HTR-8/SVneo (cell line): ENCODE measurements around the gene RPAP3.

Experiments
- DNase-seq: peaks from one replicate; pipeline ENCODE4 v3.0.0; 2011; ENCODE audit warnings: low spot score, mixed read lengths; ENCODE audit not compliant: insufficient read length
- FAIRE-seq: peaks from 2 replicates; lab custom pipeline; 2011; peaks lifted over from hg19 to GRCh38; lab: Jason Lieb, UNC

Gene RPAP3

GRCh38 chr12:47705566-47706425 is at the start of gene RPAP3:
TSS of gene RPAP3 (minus strand) at chr12:47706030. CDS start at chr12:47702840, 3,190 bp downstream.
- peak; percentile 85 for FAIRE-seq
- DNase-seq, result peak; percentile 90

DNA sequence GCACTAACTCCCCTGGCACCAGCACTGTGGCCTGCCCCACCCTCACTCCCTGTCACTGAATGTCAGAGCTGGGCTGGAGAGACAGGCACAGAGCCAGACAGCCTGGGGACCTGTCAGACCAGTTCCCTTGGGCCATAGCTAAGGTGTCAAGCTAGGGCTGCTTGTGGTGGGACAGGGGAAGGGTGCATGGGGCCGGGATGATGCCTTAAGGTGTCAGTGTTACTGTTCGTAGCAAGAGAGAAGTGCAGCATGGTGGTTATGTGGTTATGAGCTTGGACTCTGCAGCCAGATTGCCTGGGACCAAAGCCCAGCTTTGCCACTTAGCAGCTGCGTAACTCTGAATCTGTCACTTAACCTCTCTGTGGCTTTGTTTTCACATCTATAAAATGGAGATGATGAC is 49.1 kb upstream of the RPAP3 start:
- DNase-seq (no peak), FAIRE-seq (no peak)

DNA sequence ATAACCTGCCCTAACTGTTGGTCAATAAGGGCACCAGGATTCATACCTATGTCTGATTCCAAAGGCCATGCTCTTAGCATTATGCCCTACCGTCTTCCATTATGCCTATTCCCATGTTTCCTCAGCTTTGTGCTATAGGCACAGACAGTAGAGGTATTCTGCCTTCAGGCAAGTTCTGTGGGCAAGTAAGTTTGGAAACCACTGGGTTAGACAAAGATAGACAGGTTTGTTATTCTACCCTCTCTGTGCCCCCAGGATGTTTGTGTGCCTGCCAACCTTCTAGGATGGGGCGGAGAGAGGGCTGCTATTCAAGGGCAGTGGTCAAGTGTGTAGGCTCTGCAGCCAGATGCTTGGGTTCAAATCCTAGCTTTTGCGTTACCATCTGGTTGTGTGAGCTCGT is 48.3 kb upstream of the RPAP3 start:
- no peak for FAIRE-seq
- DNase-seq, result no peak

DNA sequence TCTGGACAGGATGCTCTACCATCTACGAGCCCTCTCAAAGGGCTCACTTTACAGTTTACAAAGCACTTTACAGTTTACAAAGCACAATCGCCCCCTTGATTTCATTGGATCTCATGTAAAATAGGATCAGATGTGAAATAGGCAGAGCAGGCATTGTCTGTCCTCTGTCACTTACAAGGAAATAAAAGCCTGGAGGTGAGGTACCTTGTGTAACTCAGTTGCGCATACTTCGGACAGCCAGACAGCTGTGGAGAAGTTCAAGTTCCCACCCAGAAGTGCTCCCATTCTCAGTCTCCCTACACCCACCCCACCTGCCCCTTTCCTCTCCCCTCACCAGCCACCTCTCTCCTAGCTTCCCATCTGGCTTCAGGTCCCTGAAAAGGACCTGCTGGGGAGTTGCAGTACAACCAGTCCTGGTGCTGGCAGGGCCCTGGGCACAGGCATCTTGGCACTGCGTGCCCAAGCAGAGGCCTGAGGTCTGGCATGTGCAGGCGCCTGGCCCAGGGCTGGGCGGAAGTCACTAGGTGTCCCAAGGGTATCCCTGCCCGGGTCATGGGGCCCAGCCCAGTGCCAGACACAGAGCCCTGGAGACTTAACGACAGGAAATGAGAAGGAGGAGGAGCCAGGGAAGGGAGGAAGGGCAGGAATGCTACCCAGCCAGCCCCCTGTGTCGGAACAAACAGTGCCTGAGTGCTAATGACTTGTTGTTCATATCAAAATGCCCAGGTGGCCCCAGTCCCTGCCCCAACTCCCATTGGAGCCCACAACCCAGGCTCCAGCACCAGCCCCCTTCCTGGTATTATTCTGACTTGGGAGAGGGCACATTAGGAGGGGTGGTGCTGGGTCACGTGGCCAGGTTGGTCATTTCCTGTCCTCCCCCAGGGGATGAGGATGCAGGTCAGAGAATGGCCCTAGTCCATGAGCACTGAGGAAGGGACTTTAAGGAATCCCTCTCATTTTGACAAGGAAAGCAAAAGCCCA is 47.5 kb upstream of the RPAP3 start:
- DNase-seq (no peak), FAIRE-seq (no peak)

DNA sequence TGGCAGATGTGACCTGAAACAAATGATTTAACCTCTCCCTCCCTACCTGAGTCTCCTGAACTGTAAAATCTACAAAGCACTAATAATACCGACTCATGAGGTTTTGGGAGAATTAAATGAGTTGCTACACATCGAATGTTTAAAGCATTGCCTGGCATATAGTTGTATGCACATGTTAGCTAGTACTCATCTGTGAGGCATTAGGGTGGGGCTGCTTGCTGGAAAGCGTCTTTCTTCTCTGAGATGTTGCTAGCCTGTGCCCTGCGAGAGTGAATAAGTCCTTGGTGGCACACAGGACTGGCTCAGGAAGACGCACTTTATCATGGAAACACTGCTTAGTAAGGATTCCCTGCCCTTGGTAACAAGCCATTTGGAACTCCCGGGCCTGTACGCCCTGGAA is 46.7 kb upstream of the RPAP3 start:
- no peak for FAIRE-seq

GRCh38 chr12:47752121-47752520 is 46.3 kb upstream of the RPAP3 start:
- FAIRE-seq (no peak), DNase-seq (no peak)

More for the DNA sequence above, 46.7 kb upstream of the RPAP3 start:
- DNase-seq, result no peak

DNA sequence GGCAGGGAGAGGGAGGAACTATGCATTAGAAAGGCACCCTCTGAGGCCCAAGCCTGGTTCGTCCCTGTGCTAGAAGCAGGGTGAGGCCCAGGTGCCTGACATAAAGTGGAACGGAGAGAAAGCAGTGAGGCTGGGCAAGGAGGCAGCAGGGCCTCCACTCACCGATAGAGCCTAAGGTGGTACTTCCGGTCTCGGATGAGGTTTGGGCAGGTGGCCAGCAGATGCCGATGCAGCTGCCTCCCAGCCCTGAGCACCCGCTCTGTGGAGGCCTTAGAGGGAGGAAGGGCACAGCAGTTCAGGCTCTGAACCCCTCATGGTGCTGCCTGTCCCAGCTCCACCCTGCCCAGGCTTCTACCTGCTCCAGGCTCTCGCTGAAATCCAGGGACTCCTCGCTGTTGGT is 45.7 kb upstream of the RPAP3 start:
- FAIRE-seq, result no peak

DNA sequence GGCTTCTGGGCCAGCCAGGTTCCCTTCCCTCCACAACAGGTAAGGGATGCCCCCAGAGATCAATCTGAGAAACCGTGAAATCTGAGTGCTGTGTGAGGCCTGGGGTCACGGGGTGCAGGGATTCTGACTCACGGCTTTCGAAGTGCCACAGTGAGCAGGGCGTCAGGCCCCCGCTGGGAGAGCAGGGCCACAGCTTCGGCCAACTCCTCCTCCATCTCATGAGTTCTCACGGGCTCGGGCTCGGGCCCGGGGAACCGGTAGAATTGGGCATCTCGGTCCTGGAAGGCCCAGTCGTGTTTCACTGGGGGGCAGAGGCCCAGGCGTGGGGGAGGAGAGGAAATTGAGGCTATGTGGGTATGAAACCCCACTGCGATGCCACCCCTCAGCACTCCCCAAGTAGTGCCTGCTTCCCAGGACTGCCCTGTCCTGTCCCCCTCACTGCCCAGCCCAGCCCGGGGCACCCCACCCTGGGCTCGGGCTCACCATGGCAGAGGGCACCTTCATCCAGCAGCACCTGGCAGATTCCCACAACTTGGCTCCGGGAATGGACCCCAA is 45.2 kb upstream of the RPAP3 start:
- DNase-seq (no peak), FAIRE-seq (no peak)

More for the DNA sequence above, 45.7 kb upstream of the RPAP3 start:
- no peak for DNase-seq

DNA sequence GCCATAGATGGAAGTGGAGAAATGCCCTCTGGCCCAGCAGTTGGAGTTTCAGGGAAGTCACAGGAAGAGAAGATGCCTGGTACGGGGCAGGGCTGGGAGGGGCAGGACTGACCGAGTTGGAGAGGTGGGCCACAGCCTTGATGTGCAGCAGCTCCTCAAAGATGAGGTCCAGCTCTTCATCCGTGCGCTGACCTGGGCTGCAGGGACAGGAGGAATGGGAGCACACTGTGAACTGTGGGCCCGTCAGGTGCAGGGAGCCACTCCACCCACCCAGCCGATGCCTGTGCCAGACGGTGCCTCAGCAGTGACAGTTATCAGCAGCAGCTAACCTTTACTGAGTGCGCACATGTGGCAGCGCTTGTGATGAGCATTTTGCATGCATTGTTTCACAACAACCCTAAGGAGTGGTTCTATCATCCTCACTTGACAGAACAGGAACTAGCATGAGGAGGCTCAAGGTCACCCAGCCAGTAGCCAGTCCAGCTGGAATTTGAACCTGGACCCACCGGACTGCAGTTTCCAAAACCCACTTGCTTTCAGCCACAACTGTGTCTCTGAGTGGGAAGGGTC is 44.5 kb upstream of the RPAP3 start:
- DNase-seq (no peak), FAIRE-seq (no peak)

DNA sequence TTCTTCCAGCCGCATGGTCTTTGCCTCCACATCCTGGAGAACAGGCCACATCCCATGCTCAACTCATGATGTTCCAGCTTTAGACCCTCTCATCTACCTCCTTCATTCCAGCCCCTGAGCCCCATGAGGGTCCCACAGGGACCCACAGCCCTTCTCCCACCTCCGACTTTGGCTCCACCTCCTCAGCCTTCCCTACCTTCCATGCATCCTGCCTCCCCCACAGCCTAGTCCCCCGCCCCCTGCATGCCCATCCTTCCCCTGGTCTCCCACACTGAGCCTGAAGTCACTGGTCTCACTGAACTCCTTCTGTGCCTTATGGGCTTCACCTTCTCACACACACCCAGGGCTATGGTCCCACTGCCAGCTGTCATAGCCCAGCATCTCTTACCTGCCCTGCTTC is 43.1 kb upstream of the RPAP3 start:
- FAIRE-seq (no peak), DNase-seq (no peak)

GRCh38 chr12:47748507-47748828 is 42.6 kb upstream of the RPAP3 start:
- FAIRE-seq (no peak), DNase-seq (no peak)

DNA sequence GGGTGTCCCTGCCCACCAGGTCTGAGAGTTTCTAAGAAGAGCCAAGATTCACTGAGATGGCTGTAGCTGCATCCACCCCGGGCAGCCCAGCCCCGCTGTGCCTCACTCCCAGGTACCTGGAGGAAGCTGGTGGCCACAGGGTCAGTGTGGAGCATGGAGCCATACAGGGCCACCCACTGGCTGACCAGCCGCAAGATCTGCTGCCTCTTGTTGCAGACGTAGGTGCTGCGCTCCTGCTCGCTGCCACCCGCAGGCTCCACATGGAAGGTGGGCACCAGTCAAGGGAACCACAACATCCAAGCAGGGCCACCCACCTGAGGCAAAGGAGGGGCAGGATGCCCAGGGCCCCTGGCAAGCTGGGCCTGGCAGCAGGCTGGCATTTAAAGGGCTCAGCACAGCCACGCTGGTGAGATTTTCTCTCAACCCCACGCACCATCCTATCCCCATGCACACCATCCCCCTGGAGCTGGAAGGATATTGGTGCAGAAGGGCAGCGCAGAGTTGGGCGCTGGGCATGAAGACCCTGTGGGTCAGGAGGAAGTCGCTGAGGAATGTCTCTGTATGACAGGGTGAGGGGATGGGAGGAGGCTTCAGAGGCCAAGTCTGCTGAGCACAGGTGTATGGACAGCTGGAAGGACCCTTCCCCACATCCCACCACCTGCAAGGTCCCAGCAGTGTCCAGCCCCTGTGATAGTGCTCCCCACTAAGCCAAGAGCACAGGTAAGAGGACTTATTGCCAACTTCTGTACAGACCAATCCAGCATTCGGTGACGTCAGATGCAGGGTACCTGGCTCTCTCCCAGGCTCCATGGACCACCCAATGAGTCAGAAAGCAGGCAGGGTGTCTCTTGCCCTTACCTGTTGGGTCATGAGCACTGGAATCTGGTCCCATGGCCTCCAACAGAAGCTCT is 42.0 kb upstream of the RPAP3 start:
- no peak for FAIRE-seq
- DNase-seq, result no peak

DNA sequence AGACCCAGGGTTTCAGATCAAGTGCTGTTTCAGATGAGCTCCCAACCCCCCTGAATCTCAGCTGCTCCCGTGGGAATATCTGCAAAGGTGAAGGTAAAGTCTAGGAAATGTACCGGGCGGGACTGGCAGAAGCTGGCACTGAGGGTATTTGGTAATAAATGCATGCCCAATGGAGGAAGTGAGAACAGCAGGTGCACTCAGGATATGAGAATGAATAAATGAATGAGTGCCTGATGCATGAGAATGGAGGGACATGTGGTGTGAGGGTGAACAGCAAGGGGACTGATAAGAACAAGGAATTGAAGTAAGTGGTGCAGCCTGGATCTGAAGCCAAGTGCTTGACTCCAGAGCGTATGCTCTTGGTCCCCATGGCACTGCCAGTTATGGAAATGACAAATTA is 41.3 kb upstream of the RPAP3 start:
- FAIRE-seq, result no peak
- no peak for DNase-seq

- no peak for DNase-seq
- no peak for FAIRE-seq
Measured at GRCh38 chr12:47746523-47746922, 40.7 kb upstream of the RPAP3 start.

GRCh38 chr12:47746073-47746472 is 40.2 kb upstream of the RPAP3 start:
- FAIRE-seq, result no peak
- no peak for DNase-seq

DNA sequence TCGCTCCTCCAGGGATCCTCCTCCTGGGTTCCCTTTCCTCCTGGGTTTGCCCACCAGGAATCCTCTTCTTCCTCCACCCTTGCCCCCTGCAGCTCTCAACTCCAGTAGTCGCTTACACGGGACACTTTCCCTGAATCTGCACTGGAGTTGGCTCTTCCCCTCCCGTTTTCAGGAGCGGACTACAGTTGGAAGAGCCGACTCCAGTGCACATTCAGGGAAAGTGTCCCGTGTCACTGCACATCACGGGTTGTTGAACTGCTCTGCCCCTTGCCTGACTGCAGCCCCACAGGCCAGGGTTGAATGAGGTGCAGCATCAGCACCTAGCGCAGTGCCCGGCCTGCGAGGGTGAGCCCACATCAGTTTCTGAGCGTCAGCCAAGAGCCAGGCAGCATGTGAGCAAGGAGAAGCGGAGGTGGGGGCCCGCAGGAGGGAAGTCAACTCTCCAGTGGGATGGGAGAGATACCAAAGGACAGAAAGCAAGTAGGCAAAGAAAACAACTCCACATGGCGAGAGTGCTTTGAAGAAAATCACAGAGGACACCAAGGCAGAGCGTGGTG is 39.7 kb upstream of the RPAP3 start:
- FAIRE-seq (no peak), DNase-seq (no peak)

DNA sequence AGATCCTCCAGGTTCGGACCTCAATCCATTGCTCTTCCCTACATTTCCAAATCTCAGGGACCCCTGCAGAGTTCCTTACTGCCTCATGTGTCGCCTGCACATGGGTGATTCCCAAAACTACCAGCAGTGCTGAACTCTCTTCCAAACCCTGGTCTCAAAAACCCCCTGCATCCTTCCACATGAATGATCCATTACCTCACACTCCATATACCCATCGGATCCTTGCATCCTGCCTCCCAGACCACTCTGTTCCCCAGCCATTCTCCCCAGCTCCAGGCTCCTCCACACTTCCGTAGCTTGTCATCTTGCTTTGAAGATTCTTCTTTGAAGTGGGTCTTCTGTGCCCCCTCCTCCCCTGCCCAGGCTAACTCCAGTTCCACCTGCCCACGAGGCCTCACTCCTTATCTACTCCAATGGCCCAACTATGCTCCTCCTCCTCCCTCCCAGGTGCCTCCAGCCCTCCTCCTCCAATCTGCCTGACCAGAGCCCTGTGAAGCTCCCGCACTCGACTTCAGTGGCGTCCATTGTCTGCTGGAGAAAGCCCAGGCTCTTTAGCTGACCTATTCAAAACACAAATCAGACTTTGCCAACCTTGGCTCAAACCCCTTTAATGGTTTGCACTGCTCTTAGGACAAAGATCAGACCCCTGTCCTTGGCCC is 39.1 kb upstream of the RPAP3 start:
- DNase-seq (no peak), FAIRE-seq (no peak)

DNA sequence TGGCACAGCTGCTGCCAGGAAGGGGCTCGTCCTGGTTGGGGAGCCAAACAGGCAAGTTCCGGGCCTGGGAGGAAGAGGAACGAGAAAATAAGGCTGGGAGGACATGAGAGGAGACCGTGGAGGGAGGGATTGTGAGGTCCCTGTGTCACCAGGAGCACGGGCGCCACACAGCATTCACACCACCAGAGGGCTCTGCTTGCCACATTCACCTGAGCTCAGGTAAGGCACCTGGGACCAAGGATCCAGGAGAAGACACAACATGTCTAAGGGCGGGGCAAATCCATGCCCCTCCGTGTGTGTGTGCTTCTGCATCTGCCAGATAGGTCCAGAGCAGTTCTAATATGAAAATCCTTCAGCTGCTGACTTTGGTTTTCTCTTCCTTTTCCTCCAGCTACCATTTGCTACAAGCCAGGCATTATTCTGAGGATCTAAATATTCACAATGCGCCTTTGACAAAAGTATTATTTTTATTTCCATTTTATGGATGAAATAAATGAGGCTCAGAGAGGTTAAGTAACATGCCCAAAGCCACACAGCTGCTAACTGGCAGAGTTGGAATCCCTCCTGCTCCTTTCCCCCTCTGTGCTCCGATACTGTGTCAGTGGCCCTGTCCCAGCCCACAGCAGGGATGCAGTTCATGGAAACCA is 38.3 kb upstream of the RPAP3 start:
- DNase-seq (no peak), FAIRE-seq (no peak)
